MM.1S (cell line): ENCODE measurements around the gene DEPDC7.

Source experiments
- DNase-seq: peaks from one replicate; pipeline ENCODE4 v3.0.0-alpha.2; 2015
- H2AFZ ChIP-seq: fragments of 300-600 bp; sonication (generic); 2 replicates; pipeline ENCODE4 v1.6.0; 2016; ENCODE audit warnings: antibody characterized with exemption, low read length
- H3F3A ChIP-seq: fragments of 300-600 bp; sonication (generic); 2 replicates; pipeline ENCODE4 v1.6.1; 2016; ENCODE audit warnings: mild to moderate bottlenecking, antibody characterized with exemption, low read length, moderate library complexity, mixed read lengths; ENCODE audit not compliant: insufficient read depth
- H3K27ac ChIP-seq: fragments of 300-600 bp; sonication (generic); 2 replicates; pipeline ENCODE4 v1.5.1; 2016; ENCODE audit warnings: mild to moderate bottlenecking, low read length
- H3K27me3 ChIP-seq: fragments of 300-600 bp; sonication (generic); replicated peaks from 2 replicates; pipeline ENCODE4 v1.6.0; 2016; ENCODE audit warnings: low read length; ENCODE audit not compliant: insufficient read depth
- H3K36me3 ChIP-seq: fragments of 300-600 bp; sonication (generic); replicated peaks from 2 replicates; pipeline ENCODE4 v1.6.1; 2016; ENCODE audit warnings: mild to moderate bottlenecking, low read length, mixed read lengths; ENCODE audit not compliant: insufficient read depth
- H3K4me1 ChIP-seq: fragments of 300-600 bp; sonication (generic); 2 replicates; pipeline ENCODE4 v1.6.1; 2016; ENCODE audit warnings: low read length, mixed read lengths
- H3K4me2 ChIP-seq: fragments of 300-600 bp; sonication (generic); 2 replicates; pipeline ENCODE4 v1.6.0; 2016; ENCODE audit warnings: low read depth, low read length
- H3K4me3 ChIP-seq: fragments of 300-600 bp; sonication (generic); 2 replicates; pipeline ENCODE4 v1.5.1; 2016; ENCODE audit warnings: low read length, mixed read lengths
- H3K79me2 ChIP-seq: fragments of 300-600 bp; sonication (generic); 2 replicates; pipeline ENCODE4 v1.6.1; 2016; ENCODE audit warnings: mixed run types, low read length, mixed read lengths
- H3K9ac ChIP-seq: fragments of 300-600 bp; sonication (generic); 2 replicates; pipeline ENCODE4 v1.6.1; 2016; ENCODE audit warnings: low read length, mixed read lengths
- H3K9me2 ChIP-seq: fragments of 300-600 bp; sonication (generic); replicated peaks from 2 replicates; pipeline ENCODE4 v1.6.1; 2016; ENCODE audit warnings: mild to moderate bottlenecking, low read length, mixed read lengths; ENCODE audit not compliant: insufficient read depth
- H3K9me3 ChIP-seq: fragments of 300-600 bp; sonication (generic); replicated peaks from 2 replicates; pipeline ENCODE4 v1.6.1; 2016; ENCODE audit warnings: mild to moderate bottlenecking, low read length, mixed read lengths; ENCODE audit not compliant: insufficient read depth
- H4K20me1 ChIP-seq: fragments of 300-600 bp; sonication (generic); 2 replicates; pipeline ENCODE4 v1.6.1; 2016; ENCODE audit warnings: mild to moderate bottlenecking, low read length, moderate library complexity, mixed read lengths; ENCODE audit not compliant: insufficient read depth
- CTCF ChIP-seq: fragments of 300-600 bp; sonication (generic); IDR thresholded peaks from 2 replicates; pipeline ENCODE4 v1.5.1; 2016; ENCODE audit warnings: antibody characterized with exemption, low read length, mixed read lengths
- EZH2 ChIP-seq: fragments of 300-600 bp; sonication (generic); optimal IDR thresholded peaks from 2 replicates; pipeline ENCODE3; 2017; ENCODE audit warnings: low read depth, mild to moderate bottlenecking, antibody characterized with exemption, low read length, mixed read lengths
- EZH2phosphoT487 ChIP-seq: fragments of 300-600 bp; sonication (generic); IDR thresholded peaks from 2 replicates; pipeline ENCODE4 v1.6.1; 2018; ENCODE audit warnings: antibody characterized with exemption, low read length

Gene DEPDC7

GRCh38 chr11:33000181-33000580 is 15.5 kb upstream of the DEPDC7 start:
- Histone ChIP-seq H3K4me2 (no peak overlapping the region), H3K4me3 (no peak overlapping the region), H2AFZ (no peak overlapping the region), H3K79me2 (no peaks in the 10 kb centered on the region), H3K27ac (no peak overlapping the region), H3K9me3 (no peaks in the 10 kb centered on the region), H4K20me1 (no peaks in the 10 kb centered on the region), H3K27me3 (no peaks in the 10 kb centered on the region), H3K4me1 (no peaks in the 10 kb centered on the region), H3K9me2 (no peaks in the 10 kb centered on the region), H3K36me3 (no peaks in the 10 kb centered on the region), H3F3A (no peaks in the 10 kb centered on the region), H3K9ac (no peak overlapping the region)
- no peak for DNase-seq
- TF ChIP-seq EZH2phosphoT487 (no peak), EZH2 (no peak), CTCF (no peak)

GRCh38 chr11:33001281-33001680 is 14.4 kb upstream of the DEPDC7 start:
- H3K27ac ChIP-seq: no peak overlapping the region
- no peak for DNase-seq

DNA sequence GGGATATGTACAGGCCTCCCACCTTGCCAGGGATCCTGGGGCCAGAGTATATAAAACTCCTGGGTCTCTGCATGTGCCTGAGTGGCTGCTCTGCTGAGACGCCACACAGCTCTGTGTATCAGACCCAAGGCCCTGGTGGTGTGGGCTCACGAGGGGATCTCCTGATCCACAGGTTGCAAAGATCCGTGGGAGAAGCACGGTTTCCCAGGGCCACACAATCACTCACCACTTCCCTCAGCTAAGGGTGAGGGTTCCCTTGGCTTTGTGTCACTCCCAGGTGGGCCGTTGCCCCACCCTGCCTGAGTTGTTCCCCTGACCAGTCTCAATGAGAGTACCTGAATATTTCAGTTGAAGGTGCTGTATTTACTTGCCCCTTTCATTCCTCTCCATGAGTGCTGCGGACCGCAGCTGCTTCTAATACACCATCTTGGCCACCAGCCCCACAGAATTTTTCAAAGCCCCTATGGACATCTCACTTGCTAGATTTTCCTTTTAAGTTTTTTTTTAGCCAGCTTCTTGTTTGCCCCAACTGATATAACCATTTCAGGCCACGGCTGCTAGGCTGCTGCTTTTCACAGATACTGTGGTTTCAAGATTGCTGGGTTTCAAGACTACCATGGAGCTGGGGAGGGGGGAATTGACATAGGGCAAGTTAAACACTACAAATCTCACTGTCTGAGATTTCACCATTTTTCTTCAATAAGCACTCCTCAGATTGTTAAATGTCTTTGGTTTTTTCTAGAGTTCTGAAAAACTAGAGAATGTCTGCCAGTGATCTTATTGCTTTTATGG is 13.7 kb upstream of the DEPDC7 start:
- TF ChIP-seq CTCF (no peak), EZH2phosphoT487 (no peak), EZH2 (no peak)
- no peak for DNase-seq
- Histone ChIP-seq H4K20me1 (no peaks in the 10 kb centered on the region), H3K4me1 (no peaks in the 10 kb centered on the region), H3K36me3 (no peaks in the 10 kb centered on the region), H3K4me3 (no peak overlapping the region), H3K27ac (no peak overlapping the region), H3K9ac (no peak overlapping the region), H3F3A (no peaks in the 10 kb centered on the region), H3K27me3 (no peaks in the 10 kb centered on the region), H3K4me2 (no peak overlapping the region), H2AFZ (no peak overlapping the region), H3K79me2 (no peaks in the 10 kb centered on the region), H3K9me2 (no peaks in the 10 kb centered on the region), H3K9me3 (no peaks in the 10 kb centered on the region)

More at GRCh38 chr11:33001281-33001680, 14.4 kb upstream of the DEPDC7 start:
- H3K4me1 ChIP-seq: no peaks in the 10 kb centered on the region
- H3K9me3 ChIP-seq: no peaks in the 10 kb centered on the region
- H3K4me3 ChIP-seq: no peak overlapping the region
- no peak overlapping the region for H2AFZ ChIP-seq
- no peaks in the 10 kb centered on the region for H4K20me1 ChIP-seq
- TF ChIP-seq EZH2 (no peak), EZH2phosphoT487 (no peak), CTCF (no peak)
- no peaks in the 10 kb centered on the region for H3K36me3 ChIP-seq
- H3K4me2 ChIP-seq: no peak overlapping the region
- no peaks in the 10 kb centered on the region for H3K27me3 ChIP-seq
- no peak overlapping the region for H3K9ac ChIP-seq
- H3K9me2 ChIP-seq: no peaks in the 10 kb centered on the region
- no peaks in the 10 kb centered on the region for H3F3A ChIP-seq
- H3K79me2 ChIP-seq: no peaks in the 10 kb centered on the region
